ENCODE measurements around the gene WNT8B. TPM values are rescaled to one million over a fixed set of nuclear protein-coding genes. Genes with fewer than 3 reads are reported as not detected.
A peak's percentile ranks its signal among the peaks of the same experiment; 100 is the strongest.

The WNT8B gene
- total and polyA plus RNA-seq, 2 donors: 0.14 to 0.18 TPM

DNA sequence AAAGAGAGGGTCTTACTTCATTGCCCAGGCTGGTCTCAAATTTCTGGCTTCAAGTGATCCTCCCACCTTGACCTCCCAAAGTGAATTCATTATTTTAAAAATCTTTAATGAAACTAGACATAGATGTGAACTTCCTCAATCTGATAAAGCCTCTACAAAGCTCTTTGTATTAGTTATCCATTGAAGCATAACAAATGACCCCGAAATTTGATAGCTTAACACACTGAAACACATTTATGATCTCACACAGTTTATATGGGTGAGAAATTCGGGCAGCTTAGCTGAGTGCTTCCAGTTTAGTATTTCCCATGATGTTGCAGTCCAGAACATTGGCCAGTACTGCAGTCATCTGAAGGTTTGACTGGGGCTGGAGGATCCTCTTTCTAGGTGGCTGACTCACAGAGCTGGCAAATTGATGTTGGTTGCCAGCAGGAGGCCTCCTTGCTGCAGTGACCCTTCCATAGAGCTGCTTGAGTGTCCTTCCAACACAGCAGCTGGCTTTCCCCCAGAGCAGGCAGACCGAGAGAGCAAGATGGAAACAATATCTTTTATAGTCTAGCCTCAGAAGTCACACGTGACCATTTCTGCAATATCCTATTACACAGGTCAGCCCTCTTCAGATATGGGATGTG, 16.6 kb upstream of the WNT8B start:
- H3K4me1 ChIP-seq (ENCODE audit: control insufficient read depth in 2 of 2, insufficient read depth in 2 of 2, low read length in 2 of 2): no peaks in the 10 kb centered on the region
- H3K9me3 ChIP-seq (ENCODE audit: control insufficient read depth in 2 of 2, insufficient read depth in 1 of 2, low read length in 1 of 2): peaks cover 0 to 4% of the 10 kb centered on the region in 2 donors
- DNase-seq (ENCODE audit: low read depth in 6 of 9, low spot score in 9 of 9): no peak
- H3K4me3 ChIP-seq (ENCODE audit: low read length in 2 of 2): no peak overlapping the region
- H3K27me3 ChIP-seq (ENCODE audit: control insufficient read depth in 2 of 2, insufficient read depth in 1 of 2, low read length in 1 of 2): peaks cover 0 to 5% of the 10 kb centered on the region in 2 donors
- no peak overlapping the region for H3K27ac ChIP-seq (ENCODE audit: low read depth in 1 of 2, low read length in 1 of 2)
- 88% methylated on average over 4 of the region's 4 CpGs for WGBS
- H3K36me3 ChIP-seq (ENCODE audit: control insufficient read depth in 2 of 2, insufficient read depth in 2 of 2, low read length in 1 of 2): no peaks in the 10 kb centered on the region

DNA sequence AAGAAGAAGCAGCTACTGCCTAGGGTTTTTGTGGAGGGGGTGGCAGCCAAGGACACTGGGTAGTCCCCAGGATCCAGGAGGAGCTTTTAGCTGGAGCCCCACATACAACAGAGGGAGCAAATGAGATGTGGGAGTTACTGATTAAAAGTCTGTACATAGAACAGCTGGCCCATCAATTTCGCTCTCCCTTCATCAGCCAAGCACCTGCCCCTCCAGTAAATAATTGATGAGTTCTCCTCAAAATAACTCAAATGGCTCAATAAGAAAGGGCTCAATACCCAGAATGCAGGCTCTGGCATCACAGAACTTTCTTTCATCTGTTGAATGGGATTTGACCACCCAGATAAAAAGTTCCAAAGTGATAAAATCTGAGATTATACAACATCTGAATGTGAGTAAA, 15.1 kb upstream of the WNT8B start:
- WGBS: 87% methylated on average over 1 of the region's 1 CpG
- H3K4me1 ChIP-seq (ENCODE audit: control insufficient read depth in 2 of 2, insufficient read depth in 2 of 2, low read length in 2 of 2): no peaks in the 10 kb centered on the region

DNA sequence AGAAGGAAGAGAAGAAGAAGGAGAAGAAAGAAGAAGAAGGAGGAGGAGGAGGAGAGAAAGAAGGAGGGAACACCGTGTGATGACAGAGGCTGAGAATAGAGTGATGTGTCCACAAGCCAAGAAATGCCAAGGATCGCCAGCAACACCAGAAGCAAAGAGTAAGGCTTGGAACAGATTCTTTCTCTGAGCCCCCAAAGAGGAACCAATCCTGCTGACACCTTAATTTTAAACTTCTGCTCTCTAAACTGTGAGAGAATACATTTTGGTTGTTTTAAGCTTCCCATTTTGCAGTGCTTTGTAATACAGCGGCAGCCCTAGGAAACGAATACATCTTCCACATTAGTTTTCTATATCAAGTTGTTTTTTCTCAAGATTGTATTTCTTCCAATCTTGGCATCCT, 13.9 kb upstream of the WNT8B start:
- H3K9me3 ChIP-seq (ENCODE audit: control insufficient read depth in 2 of 2, insufficient read depth in 1 of 2, low read length in 1 of 2): peaks cover 0 to 4% of the 10 kb centered on the region in 2 donors
- no peak for DNase-seq (ENCODE audit: low read depth in 6 of 9, low spot score in 9 of 9)
- H3K4me3 ChIP-seq (ENCODE audit: low read length in 2 of 2): no peak overlapping the region
- H3K27me3 ChIP-seq (ENCODE audit: control insufficient read depth in 2 of 2, insufficient read depth in 1 of 2, low read length in 1 of 2): peaks cover 0 to 7% of the 10 kb centered on the region in 2 donors
- H3K36me3 ChIP-seq (ENCODE audit: control insufficient read depth in 2 of 2, insufficient read depth in 2 of 2, low read length in 1 of 2): no peaks in the 10 kb centered on the region
- no peaks in the 10 kb centered on the region for H3K4me1 ChIP-seq (ENCODE audit: control insufficient read depth in 2 of 2, insufficient read depth in 2 of 2, low read length in 2 of 2)
- no peak overlapping the region for H3K27ac ChIP-seq (ENCODE audit: low read depth in 1 of 2, low read length in 1 of 2)
- WGBS: 69% methylated on average over 4 of the region's 4 CpGs

More for the DNA sequence above, 15.1 kb upstream of the WNT8B start:
- Histone ChIP-seq H3K36me3 (ENCODE audit: control insufficient read depth in 2 of 2, insufficient read depth in 2 of 2, low read length in 1 of 2) (no peaks in the 10 kb centered on the region), H3K4me3 (ENCODE audit: low read length in 2 of 2) (no peak overlapping the region), H3K27ac (ENCODE audit: low read depth in 1 of 2, low read length in 1 of 2) (no peak overlapping the region), H3K9me3 (ENCODE audit: control insufficient read depth in 2 of 2, insufficient read depth in 1 of 2, low read length in 1 of 2) (peaks cover 0 to 4% of the 10 kb centered on the region in 2 donors), H3K27me3 (ENCODE audit: control insufficient read depth in 2 of 2, insufficient read depth in 1 of 2, low read length in 1 of 2) (peaks cover 0 to 7% of the 10 kb centered on the region in 2 donors)
- DNase-seq (ENCODE audit: low read depth in 6 of 9, low spot score in 9 of 9): no peak

DNA sequence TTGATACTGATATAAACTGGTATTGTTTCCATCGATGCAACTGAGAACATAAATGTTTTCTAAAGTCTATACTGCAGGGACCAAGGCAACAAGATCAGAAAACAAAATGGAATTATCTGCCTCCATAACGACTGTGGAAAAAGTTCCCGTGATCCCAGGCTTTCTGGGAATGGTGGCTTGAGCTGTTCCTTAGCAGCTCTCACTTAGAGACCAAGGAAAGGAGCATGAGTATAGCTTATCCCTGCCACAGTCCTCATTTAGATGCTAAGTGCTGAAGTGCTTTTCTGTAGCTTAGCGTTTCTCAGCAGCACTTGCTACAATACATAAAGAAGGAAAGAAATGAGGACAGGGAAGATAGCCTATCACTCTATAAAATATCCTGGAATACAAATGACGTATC, 5.5 kb downstream of the WNT8B start:
- DNase-seq (ENCODE audit: low read depth in 6 of 9, low spot score in 9 of 9): no peak
- peaks cover 0 to 5% of the 10 kb centered on the region in 2 donors for H3K27me3 ChIP-seq (ENCODE audit: control insufficient read depth in 2 of 2, insufficient read depth in 1 of 2, low read length in 1 of 2)
- H3K4me1 ChIP-seq (ENCODE audit: control insufficient read depth in 2 of 2, insufficient read depth in 2 of 2, low read length in 2 of 2): no peaks in the 10 kb centered on the region
- no peak overlapping the region for H3K27ac ChIP-seq (ENCODE audit: low read depth in 1 of 2, low read length in 1 of 2)
- no peak overlapping the region for H3K4me3 ChIP-seq (ENCODE audit: low read length in 2 of 2)
- no peaks in the 10 kb centered on the region for H3K9me3 ChIP-seq (ENCODE audit: control insufficient read depth in 2 of 2, insufficient read depth in 1 of 2, low read length in 1 of 2)
- H3K36me3 ChIP-seq (ENCODE audit: control insufficient read depth in 2 of 2, insufficient read depth in 2 of 2, low read length in 1 of 2): no peaks in the 10 kb centered on the region
- 86% methylated on average over 5 of the region's 5 CpGs for WGBS

DNA sequence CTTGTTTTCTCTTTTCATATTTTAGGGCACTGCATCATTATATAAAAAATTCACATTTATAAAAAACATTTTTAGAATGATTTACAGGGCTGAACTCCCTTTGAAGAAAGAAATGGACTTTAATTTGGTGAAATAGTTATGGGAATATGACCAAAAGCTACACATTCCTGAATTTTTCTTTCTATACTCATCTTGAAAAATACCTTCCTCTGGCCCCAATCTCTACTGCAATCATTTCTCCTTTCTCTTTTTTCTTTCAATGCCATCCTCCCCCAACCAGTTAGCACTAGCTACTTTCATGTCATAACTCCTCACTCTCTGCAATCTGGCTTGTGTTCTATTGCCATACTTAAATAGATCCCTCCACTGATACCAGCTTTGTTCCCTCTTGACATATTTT, 6.2 kb downstream of the WNT8B start:
- peaks cover 0 to 5% of the 10 kb centered on the region in 2 donors for H3K27me3 ChIP-seq (ENCODE audit: control insufficient read depth in 2 of 2, insufficient read depth in 1 of 2, low read length in 1 of 2)

DNA sequence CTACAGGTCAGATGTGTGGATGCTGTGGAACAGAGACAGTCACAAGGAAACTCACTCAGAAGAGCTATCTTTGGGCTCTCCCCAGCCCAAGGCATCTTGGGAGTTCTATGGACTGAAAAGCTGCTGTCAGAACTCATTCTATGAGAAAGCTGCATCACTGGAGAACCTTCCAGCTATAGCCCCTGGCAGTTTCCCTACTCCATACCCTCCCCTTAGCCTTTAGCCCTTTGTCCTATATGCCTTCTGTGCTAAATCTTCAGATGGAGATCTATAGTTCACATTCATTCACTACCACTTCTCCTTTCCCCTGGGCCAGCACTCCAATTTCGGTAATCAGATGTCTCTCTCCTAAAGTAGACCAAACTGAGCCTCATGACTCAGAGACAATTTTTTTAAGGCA, 6.9 kb downstream of the WNT8B start:
- H3K27me3 ChIP-seq (ENCODE audit: control insufficient read depth in 2 of 2, insufficient read depth in 1 of 2, low read length in 1 of 2): peaks cover 0 to 2% of the 10 kb centered on the region in 2 donors
- H3K27ac ChIP-seq (ENCODE audit: low read depth in 1 of 2, low read length in 1 of 2): no peak overlapping the region
- no peak overlapping the region for H3K4me3 ChIP-seq (ENCODE audit: low read length in 2 of 2)
- H3K36me3 ChIP-seq (ENCODE audit: control insufficient read depth in 2 of 2, insufficient read depth in 2 of 2, low read length in 1 of 2): no peaks in the 10 kb centered on the region
- DNase-seq (ENCODE audit: low read depth in 6 of 9, low spot score in 9 of 9): no peak
- no peaks in the 10 kb centered on the region for H3K4me1 ChIP-seq (ENCODE audit: control insufficient read depth in 2 of 2, insufficient read depth in 2 of 2, low read length in 2 of 2)
- no peaks in the 10 kb centered on the region for H3K9me3 ChIP-seq (ENCODE audit: control insufficient read depth in 2 of 2, insufficient read depth in 1 of 2, low read length in 1 of 2)
- WGBS: 96% methylated on average over 1 of the region's 1 CpG

More for the DNA sequence above, 6.2 kb downstream of the WNT8B start:
- Histone ChIP-seq H3K4me3 (ENCODE audit: low read length in 2 of 2) (no peak overlapping the region), H3K27ac (ENCODE audit: low read depth in 1 of 2, low read length in 1 of 2) (no peak overlapping the region), H3K36me3 (ENCODE audit: control insufficient read depth in 2 of 2, insufficient read depth in 2 of 2, low read length in 1 of 2) (no peaks in the 10 kb centered on the region), H3K4me1 (ENCODE audit: control insufficient read depth in 2 of 2, insufficient read depth in 2 of 2, low read length in 2 of 2) (no peaks in the 10 kb centered on the region), H3K9me3 (ENCODE audit: control insufficient read depth in 2 of 2, insufficient read depth in 1 of 2, low read length in 1 of 2) (no peaks in the 10 kb centered on the region)
- DNase-seq (ENCODE audit: low read depth in 6 of 9, low spot score in 9 of 9): peak in 1 of 9 donors; percentile 4

DNA sequence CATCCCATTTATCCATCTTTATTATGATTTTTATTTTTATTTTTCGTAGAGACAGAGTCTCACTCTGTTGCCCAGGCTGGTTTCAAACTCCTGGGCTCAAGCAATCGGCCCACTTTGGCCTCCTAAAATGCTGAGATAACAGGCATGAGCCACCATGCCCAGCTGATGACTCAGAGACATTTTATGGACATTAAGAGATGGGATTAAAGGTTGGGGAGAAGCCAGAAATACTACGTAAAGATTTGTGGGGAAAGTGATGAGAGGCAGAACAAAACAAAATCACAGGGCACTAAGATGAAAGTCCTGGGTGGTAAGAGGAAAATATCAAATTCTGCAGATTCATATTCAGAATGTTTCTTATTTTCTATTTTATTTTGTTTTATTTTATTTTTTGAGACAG, 7.6 kb downstream of the WNT8B start:
- no peaks in the 10 kb centered on the region for H3K9me3 ChIP-seq (ENCODE audit: control insufficient read depth in 2 of 2, insufficient read depth in 1 of 2, low read length in 1 of 2)
- WGBS: 96% methylated on average over 3 of the region's 3 CpGs
- no peaks in the 10 kb centered on the region for H3K36me3 ChIP-seq (ENCODE audit: control insufficient read depth in 2 of 2, insufficient read depth in 2 of 2, low read length in 1 of 2)
- peaks cover 0 to 2% of the 10 kb centered on the region in 2 donors for H3K27me3 ChIP-seq (ENCODE audit: control insufficient read depth in 2 of 2, insufficient read depth in 1 of 2, low read length in 1 of 2)
- no peak overlapping the region for H3K4me3 ChIP-seq (ENCODE audit: low read length in 2 of 2)
- H3K4me1 ChIP-seq (ENCODE audit: control insufficient read depth in 2 of 2, insufficient read depth in 2 of 2, low read length in 2 of 2): no peaks in the 10 kb centered on the region
- H3K27ac ChIP-seq (ENCODE audit: low read depth in 1 of 2, low read length in 1 of 2): no peak overlapping the region
- no peak for DNase-seq (ENCODE audit: low read depth in 6 of 9, low spot score in 9 of 9)

DNA sequence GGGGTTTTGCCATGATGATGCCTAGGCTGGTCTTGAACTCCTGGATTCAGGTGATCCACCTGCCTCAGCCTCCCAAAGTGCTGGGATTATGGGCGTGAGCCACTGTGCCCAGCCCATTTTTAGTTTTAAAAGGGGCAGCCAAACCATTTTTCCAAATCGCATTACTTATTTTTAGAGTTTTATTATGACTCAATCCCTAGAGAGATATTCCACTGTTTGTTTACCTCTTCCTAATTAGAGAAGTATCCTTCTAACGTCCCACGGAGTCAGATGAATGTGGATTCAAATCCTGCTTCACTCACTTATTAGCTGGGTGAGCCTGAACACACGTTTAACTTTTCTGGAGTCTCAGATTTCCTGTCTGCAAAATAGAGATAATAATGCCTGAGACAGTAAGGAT, 15.2 kb downstream of the WNT8B start:
- 62% methylated on average over 5 of the region's 5 CpGs for WGBS
- Histone ChIP-seq H3K36me3 (ENCODE audit: control insufficient read depth in 2 of 2, insufficient read depth in 2 of 2, low read length in 1 of 2) (no peaks in the 10 kb centered on the region), H3K4me1 (ENCODE audit: control insufficient read depth in 2 of 2, insufficient read depth in 2 of 2, low read length in 2 of 2) (peaks cover 6 to 17% of the 10 kb centered on the region in 2 donors), H3K27me3 (ENCODE audit: control insufficient read depth in 2 of 2, insufficient read depth in 1 of 2, low read length in 1 of 2) (peaks cover 0 to 47% of the 10 kb centered on the region in 2 donors), H3K9me3 (ENCODE audit: control insufficient read depth in 2 of 2, insufficient read depth in 1 of 2, low read length in 1 of 2) (peaks cover 0 to 7% of the 10 kb centered on the region in 2 donors), H3K27ac (ENCODE audit: low read depth in 1 of 2, low read length in 1 of 2) (no peak overlapping the region), H3K4me3 (ENCODE audit: low read length in 2 of 2) (no peak overlapping the region)
- no peak for DNase-seq (ENCODE audit: low read depth in 6 of 9, low spot score in 9 of 9)

DNA sequence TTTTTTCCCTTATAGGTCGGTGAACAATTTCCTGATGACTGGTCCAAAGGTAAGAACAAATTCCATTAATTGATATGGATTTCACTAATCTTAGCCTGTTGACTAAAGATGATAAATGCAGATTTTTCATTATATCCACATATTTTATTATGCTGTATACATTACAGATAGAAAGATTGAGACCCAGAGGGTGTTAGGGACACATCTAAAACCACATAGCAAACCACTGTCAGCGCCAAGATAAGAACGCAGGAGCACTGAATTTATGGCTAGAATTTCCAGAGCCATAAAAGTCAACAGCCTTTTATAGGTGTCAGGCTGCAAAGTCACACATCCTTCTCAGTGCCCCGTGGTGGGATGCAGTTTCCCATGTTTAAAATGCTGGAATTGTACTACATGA, 16.2 kb downstream of the WNT8B start:
- no peaks in the 10 kb centered on the region for H3K36me3 ChIP-seq (ENCODE audit: control insufficient read depth in 2 of 2, insufficient read depth in 2 of 2, low read length in 1 of 2)
- peaks cover 6 to 20% of the 10 kb centered on the region in 2 donors for H3K4me1 ChIP-seq (ENCODE audit: control insufficient read depth in 2 of 2, insufficient read depth in 2 of 2, low read length in 2 of 2)
- peaks cover 0 to 7% of the 10 kb centered on the region in 2 donors for H3K9me3 ChIP-seq (ENCODE audit: control insufficient read depth in 2 of 2, insufficient read depth in 1 of 2, low read length in 1 of 2)
- no peak for DNase-seq (ENCODE audit: low read depth in 6 of 9, low spot score in 9 of 9)
- H3K27ac ChIP-seq (ENCODE audit: low read depth in 1 of 2, low read length in 1 of 2): no peak overlapping the region
- H3K4me3 ChIP-seq (ENCODE audit: low read length in 2 of 2): no peak overlapping the region
- WGBS: 24% methylated on average over 4 of the region's 4 CpGs
- peaks cover 0 to 49% of the 10 kb centered on the region in 2 donors for H3K27me3 ChIP-seq (ENCODE audit: control insufficient read depth in 2 of 2, insufficient read depth in 1 of 2, low read length in 1 of 2)

Measured in thymus (tissue), 11 donors.